Fibroblast of lung (primary cell): ENCODE data around the gene PLCG2.

Source experiments
- CTCF ChIP-seq, 2 donors: IDR thresholded peaks in 1 of 2; conservative IDR thresholded peaks in 1 of 2; 1 replicate in 1 of 2; 2 replicates in 1 of 2; pipeline ENCODE4 v1.5.1; 2011 to 2012; ENCODE audit warnings: low read length in 2 of 2, control low read depth in 1 of 2, inconsistent platforms in 1 of 2, low read depth in 1 of 2, mild to moderate bottlenecking in 1 of 2
- EZH2 ChIP-seq: IDR thresholded peaks from 2 replicates; pipeline ENCODE4 v1.5.1; 2012; ENCODE audit warnings: low read length, control low read depth, mild to moderate bottlenecking; ENCODE audit errors: missing control alignments

GRCh38 chr16:81833751-81834150 is 54.7 kb downstream of the PLCG2 start:
- TF ChIP-seq CTCF (conservative IDR thresholded peaks at IDR 0.05 in 1 of 2, IDR thresholded peaks at IDR 0.05 in 1 of 2; ENCODE audit: low read depth in 1 of 2, low read length in 2 of 2) (no peak), EZH2 (no peak)
